HG03097 (cell line): ENCODE results near the gene DNAJB6.

ENCODE experiments used
- ATAC-seq: cut with Tn5 transposase; IDR thresholded peaks from one replicate; pipeline ENCODE4 v1.9.1; 2021; ENCODE audit not compliant: unreplicated experiment, low FRiP score

DNAJB6 gene

GRCh38 chr7:157362729-157363128 is 25.9 kb downstream of the DNAJB6 start:
- ATAC-seq: no peak

- ATAC-seq: no peak
Measured at GRCh38 chr7:157366722-157367121, 29.9 kb downstream of the DNAJB6 start.

- ATAC-seq: no peak
Measured at GRCh38 chr7:157368955-157369354, 32.2 kb downstream of the DNAJB6 start.

GRCh38 chr7:157370742-157371141 is 33.9 kb downstream of the DNAJB6 start:
- no peak for ATAC-seq

GRCh38 chr7:157371296-157371695 is 34.5 kb downstream of the DNAJB6 start:
- ATAC-seq: no peak

- no peak for ATAC-seq
Measured at GRCh38 chr7:157372300-157373232, 35.8 kb downstream of the DNAJB6 start.

GRCh38 chr7:157373493-157373892 is 36.7 kb downstream of the DNAJB6 start:
- ATAC-seq: no peak

- ATAC-seq: no peak
Measured at GRCh38 chr7:157375410-157375809, 38.6 kb downstream of the DNAJB6 start.

- ATAC-seq: no peak
Measured at GRCh38 chr7:157377436-157378124, 40.8 kb downstream of the DNAJB6 start.

- no peak for ATAC-seq
Measured at GRCh38 chr7:157378390-157378789, 41.6 kb downstream of the DNAJB6 start.

GRCh38 chr7:157379493-157379892 is 42.7 kb downstream of the DNAJB6 start:
- no peak for ATAC-seq

GRCh38 chr7:157380416-157380815 is 43.6 kb downstream of the DNAJB6 start:
- ATAC-seq: no peak

- no peak for ATAC-seq
Measured at GRCh38 chr7:157383868-157384267, 47.1 kb downstream of the DNAJB6 start.

GRCh38 chr7:157384301-157384700 is 47.5 kb downstream of the DNAJB6 start:
- no peak for ATAC-seq

- peak; percentile 62 for ATAC-seq
Measured at GRCh38 chr7:157386979-157387800, 50.4 kb downstream of the DNAJB6 start.

GRCh38 chr7:157388301-157388700 is 51.5 kb downstream of the DNAJB6 start:
- ATAC-seq: no peak

GRCh38 chr7:157389951-157390730 is 53.3 kb downstream of the DNAJB6 start:
- ATAC-seq: no peak

GRCh38 chr7:157391036-157391710 is 54.4 kb downstream of the DNAJB6 start:
- no peak for ATAC-seq

- ATAC-seq: no peak
Measured at GRCh38 chr7:157392256-157393037, 55.6 kb downstream of the DNAJB6 start.
